Islet of Langerhans (tissue), 1 donor: Measurements from ENCODE around the gene TAF15.

ENCODE experiments used
- FAIRE-seq: peaks from one replicate; lab custom pipeline; 2011; peaks lifted over from hg19 to GRCh38; lab: Jason Lieb, UNC

Gene TAF15

GRCh38 chr17:35808962-35809854 is at the start of gene TAF15:
Gene TAF15, plus strand, starts transcription at chr17:35809484. Its CDS starts 86 bp downstream, at chr17:35809570.
- no peak for FAIRE-seq

GRCh38 chr17:35760587-35760986 is 48.7 kb upstream of the TAF15 start, which contains the start of gene C17orf50:
Gene C17orf50, plus strand, starts transcription at chr17:35760887. Its CDS starts 55 bp downstream, at chr17:35760942.
- no peak for FAIRE-seq

GRCh38 chr17:35761601-35762000 is 47.7 kb upstream of the TAF15 start:
- no peak for FAIRE-seq

GRCh38 chr17:35763767-35764122 is 45.5 kb upstream of the TAF15 start:
- FAIRE-seq: no peak

- FAIRE-seq: no peak
Observed at GRCh38 chr17:35764123-35764991, 44.9 kb upstream of the TAF15 start.

GRCh38 chr17:35765086-35765710 is 44.1 kb upstream of the TAF15 start:
- no peak for FAIRE-seq

- no peak for FAIRE-seq
Observed at GRCh38 chr17:35765756-35766488, 43.4 kb upstream of the TAF15 start.

- FAIRE-seq: no peak
Observed at GRCh38 chr17:35766489-35766877, 42.8 kb upstream of the TAF15 start.

GRCh38 chr17:35766903-35767510 is 42.3 kb upstream of the TAF15 start:
- FAIRE-seq: no peak

GRCh38 chr17:35768797-35769196 is 40.5 kb upstream of the TAF15 start:
- FAIRE-seq: no peak

- FAIRE-seq: no peak
Observed at GRCh38 chr17:35769895-35770486, 39.3 kb upstream of the TAF15 start.

GRCh38 chr17:35773129-35773528 is 36.2 kb upstream of the TAF15 start:
- no peak for FAIRE-seq

GRCh38 chr17:35773679-35774425 is 35.4 kb upstream of the TAF15 start:
- no peak for FAIRE-seq

- FAIRE-seq: no peak
Observed at GRCh38 chr17:35774499-35774898, 34.8 kb upstream of the TAF15 start.

GRCh38 chr17:35775039-35775438 is 34.2 kb upstream of the TAF15 start:
- FAIRE-seq: no peak

GRCh38 chr17:35775583-35775982 is 33.7 kb upstream of the TAF15 start:
- FAIRE-seq: no peak

- FAIRE-seq: no peak
Observed at GRCh38 chr17:35778641-35779196, 30.6 kb upstream of the TAF15 start.

- FAIRE-seq: no peak
Observed at GRCh38 chr17:35780950-35781349, 28.3 kb upstream of the TAF15 start.

GRCh38 chr17:35784895-35785294 is 24.4 kb upstream of the TAF15 start:
- no peak for FAIRE-seq

GRCh38 chr17:35786941-35787432 is 22.3 kb upstream of the TAF15 start:
- FAIRE-seq: no peak
